SU-DHL-6 (cell line): Measurements from ENCODE around the gene FRMD1.

ENCODE experiments used
- H2AFZ ChIP-seq: fragments of 200-600 bp; sonication (generic); 2 replicates; pipeline ENCODE4 v1.6.1; 2014; ENCODE audit warnings: low read depth, mild to moderate bottlenecking, moderate library complexity, mixed read lengths, antibody characterized with exemption, low read length; ENCODE audit not compliant: severe bottlenecking
- H3F3A ChIP-seq: fragments of 200-600 bp; shearing (Covaris generic); 2 replicates; pipeline ENCODE4 v1.6.0; 2016; ENCODE audit warnings: antibody characterized with exemption, mild to moderate bottlenecking; ENCODE audit not compliant: insufficient read depth
- H3K27ac ChIP-seq: fragments of 200-600 bp; sonication (generic); 2 replicates; pipeline ENCODE4 v1.5.1; 2016; ENCODE audit warnings: low read depth, mild to moderate bottlenecking, low read length, moderate library complexity, mixed read lengths
- H3K27me3 ChIP-seq: fragments of 200-600 bp; sonication (generic), shearing (Covaris generic); 2 replicates; pipeline ENCODE4 v1.6.0; 2014; ENCODE audit warnings: mild to moderate bottlenecking, low read length
- H3K36me3 ChIP-seq: fragments of 200-600 bp; sonication (generic); 2 replicates; pipeline ENCODE4 v1.6.1; 2014; ENCODE audit warnings: mild to moderate bottlenecking, low read length, mixed read lengths
- H3K4me2 ChIP-seq: fragments of 300-600, 200-600 bp; shearing (Covaris generic), sonication (generic); 2 replicates; pipeline ENCODE4 v1.6.0; 2014; ENCODE audit warnings: low read length, low read depth, mild to moderate bottlenecking; ENCODE audit not compliant: poor library complexity, severe bottlenecking
- H3K4me3 ChIP-seq: fragments of 200-600 bp; sonication (generic); 2 replicates; pipeline ENCODE4 v1.5.1; 2014; ENCODE audit warnings: antibody characterized with exemption, low read length, mild to moderate bottlenecking, mixed read lengths; ENCODE audit not compliant: insufficient read depth, poor library complexity, severe bottlenecking
- H3K79me2 ChIP-seq: fragments of 200-600 bp; sonication (generic); 2 replicates; pipeline ENCODE4 v1.6.1; 2014; ENCODE audit warnings: mild to moderate bottlenecking, low read length, moderate library complexity; ENCODE audit not compliant: insufficient read depth
- H3K9ac ChIP-seq: fragments of 200-600 bp; sonication (generic); 2 replicates; pipeline ENCODE4 v1.7.0; 2014; ENCODE audit warnings: mild to moderate bottlenecking, low read length
- H3K9me2 ChIP-seq: fragments of 200-600 bp; sonication (generic); replicated peaks from 2 replicates; pipeline ENCODE4 v1.6.1; 2014; ENCODE audit warnings: low read length; ENCODE audit not compliant: insufficient read depth
- H3K9me3 ChIP-seq: fragments of 200-600 bp; sonication (generic); 2 replicates; pipeline ENCODE4 v1.6.1; 2014; ENCODE audit warnings: low read length, mixed read lengths; ENCODE audit not compliant: insufficient read depth
- H4K20me1 ChIP-seq: fragments of 200-600 bp; sonication (generic); 2 replicates; pipeline ENCODE4 v1.6.1; 2014; ENCODE audit warnings: low read depth, mild to moderate bottlenecking, antibody characterized with exemption, low read length, moderate library complexity, mixed read lengths
- CTCF ChIP-seq: fragments of 200-600 bp; sonication (generic); IDR thresholded peaks from one replicate; pipeline ENCODE4 v1.5.1; 2017; ENCODE audit warnings: antibody characterized with exemption, mild to moderate bottlenecking, low read length, moderate library complexity; ENCODE audit not compliant: insufficient read depth, poor library complexity, severe bottlenecking
- EZH2phosphoT487 ChIP-seq: fragments of 200-600 bp; sonication (generic), shearing (Covaris generic); conservative IDR thresholded peaks from 2 replicates; pipeline ENCODE4 v1.6.1; 2018; ENCODE audit warnings: mild to moderate bottlenecking, antibody characterized with exemption, low read length, moderate library complexity, mixed read lengths

FRMD1 gene

GRCh38 chr6:168097221-168097620, 18.2 kb upstream of the FRMD1 start:
- Histone ChIP-seq H3K27me3 (no peaks in the 10 kb centered on the region), H3K9me2 (no peaks in the 10 kb centered on the region), H3K9me3 (no peaks in the 10 kb centered on the region), H3F3A (no peaks in the 10 kb centered on the region), H3K4me2 (no peak overlapping the region), H3K79me2 (no peaks in the 10 kb centered on the region), H3K36me3 (no peaks in the 10 kb centered on the region), H3K9ac (no peak overlapping the region), H3K27ac (no peak overlapping the region), H2AFZ (no peak overlapping the region), H3K4me3 (no peak overlapping the region), H4K20me1 (no peaks in the 10 kb centered on the region)
- TF ChIP-seq CTCF = no peak
- no peak for TF ChIP-seq EZH2phosphoT487

- H3K9me2 ChIP-seq = no peaks in the 10 kb centered on the region
- H3K27ac ChIP-seq = no peak overlapping the region
- no peak overlapping the region for H3K9ac ChIP-seq
- H3K27me3 ChIP-seq = no peaks in the 10 kb centered on the region
- no peak overlapping the region for H3K4me3 ChIP-seq
- H3K79me2 ChIP-seq = no peaks in the 10 kb centered on the region
- no peak overlapping the region for H2AFZ ChIP-seq
- no peak overlapping the region for H3K4me2 ChIP-seq
- no peaks in the 10 kb centered on the region for H3K9me3 ChIP-seq
- H3F3A ChIP-seq = no peaks in the 10 kb centered on the region
- no peaks in the 10 kb centered on the region for H4K20me1 ChIP-seq
- TF ChIP-seq EZH2phosphoT487 (no peak), CTCF (no peak)
- no peaks in the 10 kb centered on the region for H3K36me3 ChIP-seq
Measured at GRCh38 chr6:168096271-168096764, 17.3 kb upstream of the FRMD1 start.

- no peaks in the 10 kb centered on the region for H3K36me3 ChIP-seq
- TF ChIP-seq EZH2phosphoT487 = no peak
- TF ChIP-seq CTCF = no peak
Measured at GRCh38 chr6:168095716-168096250, 16.8 kb upstream of the FRMD1 start.

More at GRCh38 chr6:168095716-168096250, 16.8 kb upstream of the FRMD1 start:
- H3K79me2 ChIP-seq = no peaks in the 10 kb centered on the region
- no peak overlapping the region for H3K4me3 ChIP-seq
- H3K4me2 ChIP-seq = no peak overlapping the region
- no peak overlapping the region for H3K9ac ChIP-seq
- no peaks in the 10 kb centered on the region for H3K9me3 ChIP-seq
- H3K27ac ChIP-seq = no peak overlapping the region
- no peak overlapping the region for H2AFZ ChIP-seq
- H3K9me2 ChIP-seq = no peaks in the 10 kb centered on the region
- no peaks in the 10 kb centered on the region for H3F3A ChIP-seq
- no peaks in the 10 kb centered on the region for H3K27me3 ChIP-seq
- H4K20me1 ChIP-seq = no peaks in the 10 kb centered on the region
